Effector memory CD4-positive, alpha-beta T cell (primary cell): ENCODE results near the gene CCM2L.

Source experiments
- DNase-seq, 3 donors: peaks; one replicate each; pipeline ENCODE4 v3.0.0-alpha.2; 2020
- H3K27ac ChIP-seq: 2 replicates; pipeline ENCODE4 v1.7.0; 2013; ENCODE audit warnings: mild to moderate bottlenecking, low read length, moderate library complexity; ENCODE audit not compliant: insufficient read depth, poor library complexity, severe bottlenecking
- H3K27me3 ChIP-seq: replicated peaks from 2 replicates; pipeline ENCODE4 v1.7.0; 2013; ENCODE audit warnings: mild to moderate bottlenecking, low read length; ENCODE audit not compliant: insufficient read depth, control insufficient read depth, poor library complexity, severe bottlenecking
- H3K36me3 ChIP-seq: 2 replicates; pipeline ENCODE4 v1.7.0; 2013; ENCODE audit warnings: mild to moderate bottlenecking, low read length, moderate library complexity; ENCODE audit not compliant: control insufficient read depth, insufficient read depth
- H3K4me1 ChIP-seq: 2 replicates; pipeline ENCODE4 v1.7.0; 2013; ENCODE audit warnings: low read length, mild to moderate bottlenecking; ENCODE audit not compliant: control insufficient read depth, insufficient read depth, poor library complexity, severe bottlenecking
- H3K4me3 ChIP-seq: 2 replicates; pipeline ENCODE4 v1.7.0; 2013; ENCODE audit warnings: low read length, low read depth, mild to moderate bottlenecking; ENCODE audit not compliant: insufficient read depth, poor library complexity, severe bottlenecking
- H3K9me3 ChIP-seq: 2 replicates; pipeline ENCODE4 v1.7.0; 2013; ENCODE audit warnings: mild to moderate bottlenecking, low read length, moderate library complexity; ENCODE audit not compliant: control insufficient read depth
- total RNA-seq, 3 donors: gene quantifications; one replicate each; lab custom pipeline; 2026; lab: John Stamatoyannopoulos, UW

Gene CCM2L
- 0 reads per million in 3 donors for total RNA-seq

DNA sequence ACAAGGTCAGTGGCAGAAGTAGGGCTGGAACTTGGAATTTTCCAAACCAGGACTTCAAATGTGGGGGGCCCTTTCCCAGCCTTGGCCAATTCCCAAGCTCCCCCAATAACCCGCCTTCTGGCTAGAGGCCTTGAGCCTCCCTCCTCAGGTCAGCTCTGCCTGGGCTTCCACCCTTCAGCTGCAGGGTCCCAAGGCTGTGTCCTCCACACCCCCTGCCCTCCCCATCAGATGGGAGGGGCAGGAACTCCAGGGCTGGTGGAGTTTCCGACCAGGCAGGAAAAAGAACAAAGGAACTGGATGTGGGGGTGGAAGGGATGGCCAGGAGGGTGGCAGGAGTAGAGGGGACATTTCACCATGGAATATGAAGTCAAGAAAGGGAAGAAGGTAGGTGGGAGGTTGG lies at the start of gene CCM2L:
CCM2L (plus strand) TSS at position 338 of the 400 bp plus-strand sequence; CDS start at position 355, 17 bp downstream.
- Histone ChIP-seq H3K27ac (no peak within 1 kb of the TSS), H3K9me3 (no peaks in the 10 kb centered on the region), H3K27me3 (no peaks in the 10 kb centered on the region), H3K4me1 (no peaks in the 10 kb centered on the region), H3K36me3 (no peaks in the 10 kb centered on the region), H3K4me3 (no peak within 1 kb of the TSS)
- no peak for DNase-seq

DNA sequence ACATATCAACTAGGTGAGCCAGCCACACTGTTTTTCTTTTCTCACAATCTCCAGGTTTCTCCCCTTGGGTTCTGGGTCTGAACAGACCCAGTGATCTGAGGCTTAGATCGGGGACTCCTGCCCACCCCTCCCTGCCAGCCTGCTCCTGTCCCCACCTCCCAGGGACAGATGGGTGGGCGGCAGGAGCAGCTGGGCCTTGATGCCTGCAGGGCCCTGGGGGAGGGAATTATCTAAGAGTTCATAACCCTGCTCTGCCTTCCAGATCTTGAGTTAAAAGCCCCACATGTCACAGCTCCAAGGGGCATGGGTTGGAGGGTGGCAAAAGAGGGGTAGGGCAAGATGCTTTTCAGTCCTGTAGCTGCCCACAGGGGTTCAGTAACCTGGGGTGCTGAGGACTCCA lies 47.5 kb upstream of the CCM2L start:
- no peaks in the 10 kb centered on the region for H3K4me1 ChIP-seq
- no peaks in the 10 kb centered on the region for H3K36me3 ChIP-seq
- DNase-seq: no peak
- peaks cover 10% of the 10 kb centered on the region for H3K27me3 ChIP-seq
- H3K27ac ChIP-seq: no peak overlapping the region
- H3K9me3 ChIP-seq: no peaks in the 10 kb centered on the region
- H3K4me3 ChIP-seq: no peak overlapping the region

- H3K36me3 ChIP-seq: no peaks in the 10 kb centered on the region
- H3K4me1 ChIP-seq: peaks cover 3% of the 10 kb centered on the region
- H3K9me3 ChIP-seq: no peaks in the 10 kb centered on the region
- DNase-seq: no peak
- peaks cover 12% of the 10 kb centered on the region for H3K27me3 ChIP-seq
- H3K27ac ChIP-seq: no peak overlapping the region
- no peak overlapping the region for H3K4me3 ChIP-seq
Observed at GRCh38 chr20:31963889-31964288, 46.3 kb upstream of the CCM2L start.

DNA sequence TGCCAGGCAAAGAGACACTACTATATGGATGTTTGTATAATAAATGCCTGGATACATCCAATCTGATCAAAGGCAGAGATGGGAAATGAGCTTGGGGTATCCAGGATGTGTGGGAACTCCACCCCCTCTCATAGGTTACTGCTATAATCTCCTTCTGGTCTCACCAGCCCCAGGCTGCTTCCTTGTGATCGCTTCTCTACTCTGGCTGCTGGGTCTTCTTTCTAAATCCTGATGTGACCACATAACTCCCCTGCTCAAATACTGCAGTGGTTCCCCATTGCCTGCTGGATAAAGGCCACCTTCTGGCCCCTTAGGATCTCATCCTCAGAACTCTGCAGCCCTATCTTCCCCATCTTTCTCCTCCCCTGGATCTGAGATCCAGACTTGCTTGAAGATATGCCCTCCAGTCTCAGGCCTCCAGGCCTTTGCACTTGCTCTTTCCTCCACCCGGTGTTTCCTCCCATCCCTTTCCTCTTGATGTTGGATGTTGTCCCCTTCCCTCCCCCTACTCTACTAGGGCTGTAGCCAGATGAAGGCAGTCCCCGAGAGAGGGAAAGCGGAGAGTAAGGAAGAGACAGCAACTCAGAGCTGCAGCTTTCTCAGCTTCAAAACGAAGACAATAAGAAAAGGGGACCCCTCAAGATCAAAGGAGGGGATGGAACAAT lies 43.1 kb upstream of the CCM2L start:
- H3K9me3 ChIP-seq: no peaks in the 10 kb centered on the region
- H3K4me3 ChIP-seq: no peak overlapping the region
- H3K36me3 ChIP-seq: no peaks in the 10 kb centered on the region
- peaks cover 12% of the 10 kb centered on the region for H3K27me3 ChIP-seq
- DNase-seq: no peak
- peaks cover 3% of the 10 kb centered on the region for H3K4me1 ChIP-seq
- H3K27ac ChIP-seq: no peak overlapping the region

DNA sequence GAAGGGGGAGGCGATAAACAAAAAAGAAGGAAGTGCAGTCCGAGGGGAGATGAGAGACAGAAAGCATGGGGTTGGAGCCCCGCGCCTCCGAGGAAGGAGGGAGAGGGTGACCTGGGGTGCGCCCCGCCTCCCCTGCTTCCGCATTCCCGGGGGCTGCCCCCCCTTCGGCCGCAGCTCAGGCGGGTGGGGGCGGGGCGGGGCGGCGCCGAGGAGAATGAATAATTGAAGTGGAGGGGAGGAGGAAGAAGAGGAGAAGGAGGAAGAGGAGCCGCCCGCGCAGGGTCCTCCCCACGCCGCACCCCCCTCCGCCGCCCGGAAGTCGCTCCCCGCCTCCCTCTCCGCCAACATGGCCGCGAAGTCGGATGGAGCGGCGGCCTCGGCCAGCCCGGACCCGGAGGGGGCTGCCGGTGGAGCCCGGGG lies 42.4 kb upstream of the CCM2L start, which contains the start of gene XKR7:
XKR7 (plus strand) TSS at position 322 of the 420 bp plus-strand sequence; CDS start at position 347, 25 bp downstream.
- DNase-seq: no peak
- peaks cover 3% of the 10 kb centered on the region for H3K4me1 ChIP-seq
- H3K27me3 ChIP-seq: peaks cover 12% of the 10 kb centered on the region
- H3K36me3 ChIP-seq: no peaks in the 10 kb centered on the region
- no peak within 1 kb of the TSS for H3K27ac ChIP-seq
- H3K9me3 ChIP-seq: no peaks in the 10 kb centered on the region
- no peak within 1 kb of the TSS for H3K4me3 ChIP-seq

DNA sequence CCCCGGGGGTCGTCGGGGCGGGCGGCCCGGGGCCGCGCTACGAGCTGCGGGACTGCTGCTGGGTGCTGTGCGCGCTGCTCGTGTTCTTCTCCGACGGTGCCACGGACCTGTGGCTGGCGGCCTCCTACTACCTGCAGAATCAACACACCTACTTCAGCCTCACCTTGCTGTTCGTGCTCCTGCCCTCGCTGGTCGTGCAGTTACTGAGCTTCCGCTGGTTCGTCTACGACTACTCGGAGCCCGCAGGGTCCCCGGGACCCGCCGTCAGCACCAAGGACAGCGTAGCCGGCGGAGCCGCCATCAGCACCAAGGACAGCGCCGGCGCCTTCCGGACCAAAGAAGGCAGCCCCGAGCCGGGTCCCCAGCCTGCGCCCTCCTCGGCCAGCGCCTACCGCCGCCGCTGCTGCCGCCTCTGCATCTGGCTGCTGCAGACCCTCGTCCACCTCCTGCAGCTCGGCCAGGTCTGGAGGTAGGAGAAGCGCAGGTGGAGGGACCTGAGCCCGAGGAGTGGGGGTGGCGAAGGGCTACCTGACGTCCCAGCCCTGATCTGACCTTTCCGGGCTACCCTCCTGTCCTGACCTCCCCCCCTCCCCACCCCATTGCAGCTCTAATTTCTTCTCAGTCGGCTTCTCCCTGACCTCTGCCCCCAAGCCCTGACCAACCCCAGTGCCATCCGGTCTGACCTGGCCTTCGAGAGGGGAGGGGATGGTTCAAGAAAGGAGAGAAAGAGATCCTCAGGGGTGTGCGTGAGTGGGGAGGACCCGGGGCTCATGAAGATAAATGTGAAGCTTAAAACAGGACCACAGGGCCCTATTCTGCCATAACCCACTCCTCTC lies 41.7 kb upstream of the CCM2L start:
- H3K27me3 ChIP-seq: peaks cover 12% of the 10 kb centered on the region
- DNase-seq: peak; percentile 57 to 69 (median 63)
- H3K36me3 ChIP-seq: no peaks in the 10 kb centered on the region
- no peaks in the 10 kb centered on the region for H3K9me3 ChIP-seq
- H3K27ac ChIP-seq: no peak overlapping the region
- H3K4me1 ChIP-seq: peaks cover 3% of the 10 kb centered on the region
- H3K4me3 ChIP-seq: no peak overlapping the region

GRCh38 chr20:31969991-31970390 lies 40.2 kb upstream of the CCM2L start:
- no peak for DNase-seq
- H3K4me3 ChIP-seq: no peak overlapping the region
- no peaks in the 10 kb centered on the region for H3K36me3 ChIP-seq
- peaks cover 12% of the 10 kb centered on the region for H3K27me3 ChIP-seq
- no peak overlapping the region for H3K27ac ChIP-seq
- no peaks in the 10 kb centered on the region for H3K9me3 ChIP-seq
- peaks cover 3% of the 10 kb centered on the region for H3K4me1 ChIP-seq

GRCh38 chr20:31972471-31973021 lies 37.7 kb upstream of the CCM2L start:
- Histone ChIP-seq H3K27ac (no peak overlapping the region), H3K9me3 (no peaks in the 10 kb centered on the region), H3K27me3 (peaks cover 3% of the 10 kb centered on the region), H3K36me3 (no peaks in the 10 kb centered on the region), H3K4me1 (peaks cover 3% of the 10 kb centered on the region), H3K4me3 (no peak overlapping the region)
- DNase-seq: no peak

DNA sequence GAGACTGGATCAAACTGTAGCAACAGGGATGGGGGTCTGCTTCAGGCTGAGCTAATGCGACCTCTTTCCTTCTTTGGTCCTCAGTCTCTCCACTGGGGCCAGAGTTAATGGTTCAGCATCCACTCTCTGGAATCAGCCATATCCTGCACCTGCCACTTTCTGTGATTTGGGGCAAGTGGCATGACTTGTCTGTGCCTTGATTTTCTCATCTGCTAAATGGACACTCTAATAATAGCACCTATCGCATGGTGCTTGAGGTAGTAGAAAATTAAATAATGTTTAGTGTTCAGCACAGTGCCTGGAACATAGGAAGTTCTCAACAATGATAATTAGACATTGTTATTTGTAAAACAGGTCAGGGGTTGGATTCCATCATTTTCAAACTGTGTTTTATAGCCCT lies 35.9 kb upstream of the CCM2L start:
- H3K4me3 ChIP-seq: no peak overlapping the region
- H3K9me3 ChIP-seq: no peaks in the 10 kb centered on the region
- no peaks in the 10 kb centered on the region for H3K36me3 ChIP-seq
- no peak for DNase-seq
- H3K4me1 ChIP-seq: no peaks in the 10 kb centered on the region
- no peaks in the 10 kb centered on the region for H3K27me3 ChIP-seq
- no peak overlapping the region for H3K27ac ChIP-seq
